IMR-90 (cell line): ENCODE data around the gene TNFRSF11A. TPM values are rescaled to one million over a fixed set of nuclear protein-coding genes. Genes with fewer than 3 reads are reported as not detected.

ENCODE experiments used
- CHD1 ChIP-seq: IDR thresholded peaks from 2 replicates; pipeline ENCODE4 v1.6.1; 2012; ENCODE audit warnings: low read depth, low read length, improper control_type of control experiment
- ELK1 ChIP-seq: fragments of 150-350 bp; IDR thresholded peaks from 2 replicates; pipeline ENCODE4 v1.6.1; 2016; ENCODE audit warnings: low read depth, mild to moderate bottlenecking, low read length, moderate library complexity, borderline replicate concordance
- FOS ChIP-seq: fragments of 150-350 bp; IDR thresholded peaks from 2 replicates; pipeline ENCODE4 v1.6.1; 2016; ENCODE audit warnings: low read depth, low read length
- MAZ ChIP-seq: IDR thresholded peaks from 2 replicates; pipeline ENCODE4 v1.6.1; 2012; ENCODE audit warnings: low read depth, mild to moderate bottlenecking, low read length, improper control_type of control experiment, moderate library complexity, borderline replicate concordance
- polyA plus RNA-seq, 3 experiments: library from polyadenylated mRNA; depleted of rRNA; stranded (reverse); fragments of >200 nt; gene quantifications; 2 replicates each; pipeline ENCODE4 v1.2.3, GENCODE V29; 2012; ENCODE audit warnings: low replicate concordance in 1 of 3
- total RNA-seq: library from RNA; depleted of rRNA; stranded (reverse); fragments of >200 nt; gene quantifications from 2 replicates; pipeline ENCODE4 v1.2.3, GENCODE V29; 2012

Gene TNFRSF11A
- total and polyA plus RNA-seq, 2 of the 4 experiments (the other 2 are of a cell fraction), result under 0.01 TPM; not detected in 1

GRCh38 chr18:62324917-62325805 lies at the start of gene TNFRSF11A (continued):
- TF ChIP-seq ELK1, result no peak
- TF ChIP-seq FOS, result no peak
- TF ChIP-seq MAZ, result no peak
- TF ChIP-seq CHD1, result no peak
